ENCODE data around the gene ACTL6B.

Gene ACTL6B

GRCh38 chr7:100626530-100627237 lies 29.6 kb downstream of the ACTL6B start:
- peak; percentile 72 for DNase-seq

GRCh38 chr7:100626055-100626454 lies 30.2 kb downstream of the ACTL6B start:
- no peak for DNase-seq

- DNase-seq: no peak
Measured at GRCh38 chr7:100623951-100624824, 32.1 kb downstream of the ACTL6B start.

DNA sequence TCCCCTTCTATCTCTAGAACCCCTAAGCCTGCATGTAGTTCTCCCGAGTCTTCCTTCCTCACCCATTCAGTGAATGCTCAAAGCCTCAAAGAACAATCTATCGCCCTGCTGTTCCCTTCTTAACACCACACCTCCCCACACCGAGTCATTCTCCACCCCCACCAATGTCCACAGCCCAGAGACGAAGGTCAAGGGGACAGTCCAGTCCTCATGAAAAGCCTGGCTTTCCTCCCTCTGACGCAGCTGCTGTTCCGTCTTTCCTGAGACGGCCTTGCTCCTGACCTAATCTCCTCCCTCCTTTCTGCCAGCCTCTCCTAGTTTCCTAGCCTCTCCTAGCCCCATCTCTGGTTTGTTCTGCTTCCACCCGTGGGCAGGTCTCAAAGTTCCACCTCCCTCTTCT lies 34.7 kb downstream of the ACTL6B start:
- no peak for DNase-seq

GRCh38 chr7:100620804-100621203 lies 35.4 kb downstream of the ACTL6B start:
- DNase-seq: no peak

DNA sequence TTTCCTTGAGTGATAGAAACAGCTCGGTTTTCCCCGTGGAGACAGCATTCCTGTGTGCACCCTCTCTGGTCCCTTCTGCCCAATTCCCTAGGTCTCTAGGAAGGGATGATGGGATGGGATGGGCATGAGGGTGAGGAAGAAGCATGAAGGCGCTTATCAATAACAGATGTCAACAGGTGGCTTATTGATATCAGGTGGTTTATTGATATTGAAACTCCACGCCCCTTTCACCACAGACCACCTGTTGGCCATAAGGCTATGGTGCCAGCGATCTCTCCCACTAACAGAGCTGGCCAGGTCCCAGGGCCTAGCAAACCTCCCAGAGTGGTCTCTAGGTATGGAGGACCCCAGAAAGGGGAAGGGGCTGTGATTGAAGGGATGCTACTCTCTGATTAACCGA lies 36.0 kb downstream of the ACTL6B start:
- DNase-seq: no peak

GRCh38 chr7:100614308-100614861 lies 41.9 kb downstream of the ACTL6B start:
- no peak for DNase-seq

- no peak for DNase-seq
Measured at GRCh38 chr7:100613412-100614175, 42.7 kb downstream of the ACTL6B start.

DNA sequence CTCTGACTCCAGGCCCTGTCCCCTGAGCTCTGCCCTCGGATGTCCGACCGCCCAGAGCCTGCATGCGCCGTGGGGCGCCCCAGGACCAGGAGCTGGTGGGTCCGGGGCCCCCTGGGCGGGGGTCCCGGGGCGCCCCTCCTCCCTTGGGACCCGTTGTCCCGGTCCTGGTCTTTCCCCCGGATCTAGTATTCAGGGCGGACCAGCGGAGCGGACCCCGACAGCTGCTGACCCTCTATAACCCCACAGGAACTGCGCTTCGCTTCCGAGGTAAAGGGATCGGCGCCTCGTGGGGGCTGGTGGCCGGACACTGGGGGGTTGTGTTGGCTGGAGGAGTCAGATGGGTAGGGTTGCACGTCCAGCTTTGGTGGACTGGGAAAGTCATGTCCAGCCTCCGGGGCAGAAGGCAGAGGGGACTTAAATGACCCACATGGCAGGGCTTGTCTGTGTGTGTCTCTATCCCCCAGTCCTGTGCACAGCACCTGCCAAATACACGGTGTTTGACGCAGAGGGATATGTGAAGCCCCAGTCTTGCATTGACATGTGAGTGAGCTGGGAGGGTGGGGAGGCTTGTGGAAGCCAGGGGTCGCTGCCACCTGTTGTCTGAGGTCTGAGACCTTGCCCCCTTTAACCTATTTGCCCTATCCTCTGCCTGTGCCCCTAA lies 43.4 kb downstream of the ACTL6B start:
- DNase-seq: no peak

DNA sequence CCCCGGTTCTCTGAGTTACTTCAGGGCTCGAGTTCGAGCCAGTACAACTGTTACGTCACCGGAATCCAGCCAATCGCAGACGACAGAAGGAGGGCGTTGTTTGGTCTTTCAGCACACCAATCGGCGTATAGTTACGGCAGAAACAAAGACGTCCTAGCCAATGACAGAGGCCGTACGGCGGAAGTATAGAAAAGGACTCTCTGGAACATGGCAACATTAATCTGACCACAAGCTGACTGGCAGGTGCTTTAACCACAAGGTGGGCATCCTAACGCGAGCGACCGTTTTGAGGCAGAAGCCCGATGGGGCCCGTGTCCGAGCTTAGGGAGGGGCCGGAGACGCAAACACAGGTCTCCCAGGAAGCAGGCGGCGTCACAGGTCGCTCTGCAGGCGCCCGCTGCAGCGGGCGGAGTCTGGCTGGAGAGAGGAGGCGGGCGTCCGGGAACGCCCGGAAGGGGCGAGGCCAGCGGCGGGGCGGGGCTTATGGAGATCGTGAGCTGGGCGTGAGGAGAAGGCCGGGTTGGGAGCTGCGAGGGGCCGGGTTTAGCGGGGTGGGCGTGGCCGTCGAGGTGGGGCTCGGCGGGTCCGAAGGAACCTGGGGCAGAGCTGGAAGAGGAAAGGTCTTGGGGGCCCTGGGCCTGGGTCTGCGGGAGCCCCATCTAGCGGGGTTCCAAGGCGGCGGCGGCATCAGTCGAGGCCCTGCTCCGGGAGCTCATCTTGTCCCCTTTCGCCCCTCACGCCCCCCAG lies 44.1 kb downstream of the ACTL6B start, which contains the start of gene MOSPD3:
Gene MOSPD3, plus strand, starts transcription at position 558 of the 747 bp plus-strand sequence. CDS start 252 bp downstream, outside the sequence.
- DNase-seq: peak; percentile 99

GRCh38 chr7:100609958-100610357 lies 46.3 kb downstream of the ACTL6B start:
- no peak for DNase-seq

GRCh38 chr7:100607111-100607510 lies 49.1 kb downstream of the ACTL6B start:
- no peak for DNase-seq

GRCh38 chr7:100606313-100606712 lies 49.9 kb downstream of the ACTL6B start:
- no peak for DNase-seq

GRCh38 chr7:100604976-100605911 lies 51.0 kb downstream of the ACTL6B start:
- no peak for DNase-seq

DNA sequence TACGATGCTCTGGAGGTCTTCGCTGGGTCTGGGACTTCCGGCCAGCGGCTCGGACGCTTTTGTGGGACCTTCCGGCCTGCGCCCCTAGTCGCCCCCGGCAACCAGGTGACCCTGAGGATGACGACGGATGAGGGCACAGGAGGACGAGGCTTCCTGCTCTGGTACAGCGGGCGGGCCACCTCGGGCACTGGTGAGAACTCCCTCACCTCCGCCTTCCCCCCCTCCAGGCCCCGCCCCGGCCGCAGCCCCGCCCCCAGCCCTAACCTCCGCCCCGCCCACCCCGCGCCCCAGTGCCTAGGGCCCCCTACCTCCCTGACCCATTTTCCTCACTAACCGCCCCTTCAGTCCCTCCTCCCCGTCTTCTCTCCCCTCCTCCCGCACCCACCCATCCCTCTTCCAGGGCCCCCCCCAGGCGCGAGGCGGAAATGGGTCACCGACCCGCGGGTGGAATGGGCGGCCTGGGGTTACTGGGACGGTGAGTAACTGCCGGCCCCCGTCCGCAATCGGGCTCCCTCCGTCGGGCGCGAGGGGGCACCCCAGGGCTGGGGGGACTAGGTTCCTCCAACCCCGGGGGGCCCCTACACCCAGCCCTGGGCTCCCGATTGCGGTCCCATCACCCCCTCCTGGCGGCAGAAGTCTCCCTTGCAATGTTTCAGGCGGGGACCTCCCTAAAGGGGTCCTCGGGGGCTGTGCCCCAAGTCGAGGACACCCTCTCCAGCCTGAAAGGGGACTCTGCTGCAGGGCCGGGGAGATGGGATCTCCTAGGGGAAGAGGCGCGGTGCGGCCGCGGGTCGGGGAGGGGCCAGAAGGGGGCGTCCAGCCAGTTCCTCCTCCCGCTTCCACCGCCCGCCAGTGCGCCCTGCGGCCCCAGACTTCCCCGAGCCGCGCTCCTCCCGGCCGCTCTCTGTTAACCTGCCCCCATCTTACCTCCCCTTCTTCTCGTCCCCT lies 51.9 kb downstream of the ACTL6B start:
- DNase-seq: no peak

DNA sequence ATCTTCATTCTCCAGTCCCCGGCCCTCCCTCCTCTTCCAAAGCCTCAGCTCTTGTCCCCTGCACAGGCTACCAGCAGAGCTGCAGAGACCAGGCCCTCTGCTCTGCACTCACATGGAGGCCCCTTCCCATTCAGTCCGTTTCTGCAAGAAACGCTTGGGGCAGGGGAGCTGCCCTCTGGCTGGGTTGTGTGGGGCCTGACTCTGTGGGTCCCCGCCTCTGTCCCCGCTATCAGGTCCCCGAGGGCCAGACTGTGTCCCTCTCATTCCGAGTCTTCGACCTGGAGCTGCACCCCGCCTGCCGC lies 52.6 kb downstream of the ACTL6B start:
- no peak for DNase-seq

DNA sequence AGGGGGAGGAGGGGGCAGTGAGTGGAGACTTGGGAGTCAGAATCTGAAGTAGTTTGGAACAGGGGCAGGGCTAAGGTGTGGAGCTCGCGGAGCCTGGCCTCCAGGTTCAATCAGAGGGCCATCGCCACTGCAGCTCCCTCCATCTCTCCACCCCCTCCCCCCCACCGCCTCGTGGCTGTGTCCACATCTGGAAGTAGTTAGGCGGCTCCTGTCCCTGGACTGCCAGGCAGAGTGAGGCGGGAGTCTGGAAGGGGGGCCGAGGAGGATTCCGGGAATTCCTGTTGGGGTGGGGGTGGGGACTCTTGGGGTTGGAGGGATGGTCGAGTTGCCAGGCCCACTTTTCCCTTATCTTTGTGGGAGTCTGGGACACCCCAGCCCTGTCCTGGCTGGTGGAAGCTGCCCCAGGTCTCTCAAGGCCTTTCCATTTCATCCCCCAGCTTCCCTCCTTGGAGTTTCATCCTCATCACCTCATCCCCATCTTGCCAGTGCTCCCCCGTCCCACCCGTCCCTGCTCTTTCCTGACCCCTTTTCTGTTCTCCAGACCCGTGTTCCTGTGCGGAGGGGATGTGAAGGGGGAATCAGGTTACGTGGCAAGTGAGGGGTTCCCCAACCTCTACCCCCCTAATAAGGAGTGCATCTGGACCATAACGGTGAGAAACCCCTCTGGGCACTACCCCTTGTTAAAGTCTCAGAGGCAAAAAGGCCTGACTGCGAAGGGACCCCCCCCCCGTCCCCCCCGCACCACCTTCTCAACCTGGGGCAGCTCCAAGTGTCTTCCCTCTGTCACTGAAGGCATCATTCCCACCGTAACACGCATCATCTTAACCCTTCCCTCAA lies 53.1 kb downstream of the ACTL6B start:
- no peak for DNase-seq

DNA sequence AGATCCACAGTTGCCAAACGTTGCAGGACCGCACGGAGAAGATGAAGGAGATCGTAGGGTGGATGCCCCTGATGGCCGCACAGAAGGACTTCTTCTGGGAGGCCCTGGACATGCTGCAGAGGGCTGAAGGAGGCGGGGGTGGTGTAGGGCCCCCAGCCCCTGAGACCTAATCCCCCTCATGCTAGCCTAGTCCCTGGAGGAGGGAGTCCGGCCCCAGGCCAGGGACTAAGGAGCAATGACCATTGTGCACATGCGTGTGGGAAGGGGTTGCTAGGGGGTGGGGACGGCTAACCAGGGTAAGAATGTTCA lies 55.6 kb downstream of the ACTL6B start:
- DNase-seq: no peak

Measured in NCI-H187 treated with DMSO at 0.1 percent for 48 hours (cell line).